HG03280 (cell line): ENCODE measurements around the gene SART1.
"Not testable (repeated sequence)": the region's sequence is repeated elsewhere in the genome, so short reads cannot be mapped to it uniquely, and the experiment has no call there.

Source experiments
- ATAC-seq: cut with Tn5 transposase; IDR thresholded peaks from one replicate; pipeline ENCODE4 v1.9.1; 2021; ENCODE audit warnings: mild to moderate bottlenecking, moderate library complexity; ENCODE audit not compliant: unreplicated experiment

SART1 gene

DNA sequence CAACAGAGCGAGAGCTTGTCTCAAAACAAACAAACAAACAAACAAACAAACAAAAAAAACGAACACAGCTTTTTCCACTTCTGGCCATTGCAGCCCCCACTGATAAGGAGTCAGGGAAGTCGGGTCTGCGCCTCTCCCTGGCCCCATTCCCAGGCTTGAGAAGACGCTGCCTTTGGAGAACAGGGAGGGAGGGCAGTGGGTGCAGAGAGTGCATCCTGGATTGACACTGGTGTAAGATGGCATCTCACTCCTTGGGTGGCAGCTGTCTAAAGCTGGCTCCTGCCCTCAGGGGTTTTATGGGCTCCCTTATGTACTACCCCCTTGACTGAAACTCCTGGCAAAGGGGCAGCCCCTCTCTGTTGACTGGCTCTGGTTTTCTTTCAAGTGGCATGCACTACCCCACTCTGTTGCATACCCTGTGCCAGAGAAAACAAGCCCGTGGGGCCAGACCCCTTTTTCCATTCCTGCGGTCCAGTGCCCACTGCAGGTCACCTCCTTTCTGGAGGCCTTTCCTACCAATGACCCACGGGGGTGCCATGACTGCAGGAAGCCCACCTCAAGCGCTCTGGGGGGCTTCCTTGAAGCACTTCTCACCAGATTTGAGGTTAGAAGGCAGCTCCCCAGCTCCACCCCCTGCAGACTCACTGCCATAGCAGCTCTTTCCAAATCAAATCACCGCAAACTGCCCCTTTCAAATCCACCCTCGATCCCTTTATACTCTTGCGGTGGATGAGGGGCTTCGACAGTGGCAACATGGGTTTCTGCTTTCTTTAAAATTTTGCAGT, 29.6 kb upstream of the SART1 start:
- ATAC-seq: no peak

DNA sequence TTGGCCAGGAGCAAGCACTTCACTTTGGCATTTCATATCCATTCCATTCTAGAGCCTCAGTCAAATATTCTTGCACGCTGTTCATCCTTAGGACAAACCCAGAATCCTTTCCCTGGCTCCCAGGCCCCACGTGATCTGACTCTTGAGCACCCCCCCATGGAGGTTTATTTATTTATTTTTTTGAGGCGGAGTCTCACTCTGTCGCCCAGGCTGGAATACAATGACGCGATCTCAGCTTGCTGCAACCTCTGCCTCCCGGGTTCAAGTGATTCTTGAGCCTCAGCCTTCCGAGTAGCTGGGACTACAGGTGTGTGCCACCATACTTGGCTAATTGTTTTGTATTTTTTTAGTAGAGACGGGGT, 29.0 kb upstream of the SART1 start:
- ATAC-seq: no peak

DNA sequence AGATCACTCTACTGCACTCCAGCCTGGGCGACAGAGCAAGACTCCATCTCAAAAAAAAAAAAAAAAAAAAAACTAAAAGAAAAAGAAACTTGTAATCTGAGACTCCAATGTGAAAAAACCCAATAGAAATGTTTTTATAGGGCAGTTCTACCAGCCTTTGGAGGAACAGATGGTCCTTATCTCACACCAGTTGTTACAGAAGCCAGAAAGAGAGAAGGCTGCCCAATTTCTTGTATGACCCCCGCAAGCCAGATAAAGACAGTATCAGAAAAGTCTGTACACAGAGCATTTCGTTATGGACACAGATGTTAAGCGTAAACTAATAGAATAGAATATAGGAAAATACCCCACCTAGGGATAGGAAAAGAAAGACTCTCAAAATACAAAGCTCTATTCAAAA, 27.5 kb upstream of the SART1 start:
- no peak for ATAC-seq

DNA sequence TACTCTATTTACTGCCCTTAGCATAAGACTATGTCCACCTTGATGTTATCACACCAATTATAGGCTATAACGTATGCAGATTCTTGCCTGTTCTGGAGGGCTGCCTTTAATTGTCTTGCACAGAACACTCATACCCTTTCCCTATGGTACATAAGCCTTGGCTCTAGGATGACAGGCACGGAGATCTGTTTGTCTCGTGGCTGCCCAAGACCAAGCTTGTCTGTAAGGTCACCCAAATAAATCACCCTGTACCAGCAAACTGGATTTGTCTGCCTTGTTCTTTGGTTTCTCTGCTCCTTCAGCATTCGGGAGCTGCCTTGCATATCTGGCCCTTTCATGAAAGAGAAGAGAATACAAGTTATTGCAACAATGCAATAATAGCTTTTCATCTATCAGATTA, 23.8 kb upstream of the SART1 start:
- ATAC-seq: no peak

DNA sequence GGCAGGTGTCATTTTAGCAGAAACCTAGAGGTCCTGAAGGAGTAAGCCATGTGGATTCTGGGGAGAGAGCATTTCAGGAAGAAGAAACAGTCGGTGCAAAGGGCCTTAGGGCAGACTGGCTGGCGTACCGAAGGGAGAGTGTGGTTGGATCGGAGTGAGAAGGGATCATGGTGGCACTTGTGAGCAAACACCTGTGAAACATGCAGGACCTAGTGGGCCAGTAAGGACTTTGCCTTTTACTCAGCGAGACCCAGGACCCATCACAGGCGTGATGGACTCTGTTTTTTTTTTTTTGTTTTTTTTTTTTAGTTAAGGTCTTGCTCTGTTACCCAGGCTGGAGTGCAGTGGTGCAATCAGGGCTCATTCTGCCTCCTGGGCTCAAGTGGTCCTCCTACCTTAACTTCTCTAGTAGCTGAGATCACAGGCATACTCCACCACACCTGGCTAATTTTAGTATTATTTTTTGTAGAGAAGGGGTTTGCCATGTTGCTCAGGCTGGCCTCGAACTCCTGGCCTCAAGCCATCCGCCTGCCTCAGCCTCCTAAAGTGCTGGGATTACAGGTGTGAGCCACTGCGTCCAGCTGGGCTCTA, 19.7 kb upstream of the SART1 start:
- ATAC-seq: no peak

DNA sequence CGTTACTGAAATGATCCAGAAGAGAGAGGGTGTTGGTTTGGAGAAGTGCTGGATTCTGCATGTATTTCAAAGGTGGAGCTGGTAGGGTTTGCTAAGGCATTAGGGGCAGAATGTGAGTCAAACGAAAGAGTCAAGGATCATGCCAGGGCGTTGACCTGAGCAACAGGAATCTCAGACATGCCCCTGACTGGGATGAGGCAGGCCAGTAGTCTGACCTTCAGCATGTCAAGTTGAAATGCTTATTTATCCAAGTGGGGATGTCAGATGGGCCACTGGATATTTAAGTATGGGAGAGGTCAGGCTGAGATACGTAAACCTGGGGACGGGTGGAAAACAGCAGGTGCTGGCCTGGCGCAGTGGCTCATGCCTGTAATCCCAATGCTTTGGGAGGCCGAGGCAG, 19.0 kb upstream of the SART1 start:
- no peak for ATAC-seq

DNA sequence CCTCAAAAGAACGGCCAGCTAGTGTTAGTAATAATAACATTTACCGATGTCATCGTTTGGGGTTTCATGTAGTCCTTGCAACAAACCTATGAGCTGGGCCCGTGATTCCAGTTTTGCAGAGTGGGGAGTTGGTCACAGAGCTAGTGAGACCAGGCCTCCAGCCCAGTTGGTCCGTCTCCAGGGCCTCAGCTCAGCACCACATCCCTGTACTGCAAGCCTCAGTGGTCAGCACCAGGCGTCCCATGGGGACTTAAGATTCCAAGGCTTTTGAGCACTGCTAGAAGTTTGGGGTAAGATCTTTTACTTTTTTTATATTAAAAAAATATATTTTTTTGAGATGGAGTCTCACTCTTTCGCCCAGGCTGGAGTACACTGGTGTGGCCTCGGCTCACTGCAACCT, 17.3 kb upstream of the SART1 start:
- ATAC-seq: no peak

DNA sequence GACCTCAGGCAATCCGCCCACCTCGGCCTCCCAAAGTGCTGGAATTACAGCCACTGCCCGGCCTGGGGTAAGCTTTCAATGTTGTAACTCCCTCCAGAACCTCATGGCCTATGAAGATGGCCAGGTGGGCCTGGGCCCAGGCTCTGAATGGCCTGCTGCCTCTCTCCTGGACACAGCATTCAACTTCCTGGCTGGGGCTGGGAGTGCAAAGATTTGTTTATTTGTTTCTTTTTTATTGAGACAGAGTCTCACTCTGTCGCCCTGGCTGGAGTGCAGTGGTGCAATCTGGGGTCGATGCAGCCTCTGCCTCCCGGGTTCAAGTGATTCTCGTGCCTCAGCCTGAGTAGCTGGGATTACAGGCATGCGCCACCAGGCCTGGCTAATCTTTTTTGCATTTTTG, 16.8 kb upstream of the SART1 start:
- ATAC-seq: no peak

DNA sequence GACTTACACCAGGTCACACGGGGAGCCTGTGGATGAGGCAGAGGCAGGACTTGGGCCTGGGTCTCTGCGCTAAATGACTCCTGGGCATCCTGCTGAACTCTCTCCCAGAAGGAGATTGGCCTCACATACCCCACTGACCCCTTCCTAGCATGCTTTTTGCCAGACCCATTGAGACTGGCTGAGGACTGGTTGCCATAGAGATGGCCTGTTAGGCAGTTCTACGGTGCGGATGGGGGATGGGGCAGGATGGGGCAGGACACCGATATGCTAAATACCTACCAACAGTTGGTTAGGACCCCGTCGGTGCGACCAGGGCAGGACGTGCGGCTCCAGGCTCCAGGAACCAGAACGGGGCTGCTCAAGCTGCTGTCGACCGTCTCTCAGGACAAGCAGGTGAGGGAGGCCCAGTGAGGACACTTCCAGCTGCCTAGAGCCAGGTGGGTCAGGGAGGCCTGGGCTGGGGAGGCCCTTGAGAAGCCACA, 16.1 kb upstream of the SART1 start, which contains the start of gene TSGA10IP:
Gene TSGA10IP (plus strand): TSS at position 51 of the 482 bp plus-strand sequence. CDS start 196 bp downstream, at position 247.
- ATAC-seq: no peak

DNA sequence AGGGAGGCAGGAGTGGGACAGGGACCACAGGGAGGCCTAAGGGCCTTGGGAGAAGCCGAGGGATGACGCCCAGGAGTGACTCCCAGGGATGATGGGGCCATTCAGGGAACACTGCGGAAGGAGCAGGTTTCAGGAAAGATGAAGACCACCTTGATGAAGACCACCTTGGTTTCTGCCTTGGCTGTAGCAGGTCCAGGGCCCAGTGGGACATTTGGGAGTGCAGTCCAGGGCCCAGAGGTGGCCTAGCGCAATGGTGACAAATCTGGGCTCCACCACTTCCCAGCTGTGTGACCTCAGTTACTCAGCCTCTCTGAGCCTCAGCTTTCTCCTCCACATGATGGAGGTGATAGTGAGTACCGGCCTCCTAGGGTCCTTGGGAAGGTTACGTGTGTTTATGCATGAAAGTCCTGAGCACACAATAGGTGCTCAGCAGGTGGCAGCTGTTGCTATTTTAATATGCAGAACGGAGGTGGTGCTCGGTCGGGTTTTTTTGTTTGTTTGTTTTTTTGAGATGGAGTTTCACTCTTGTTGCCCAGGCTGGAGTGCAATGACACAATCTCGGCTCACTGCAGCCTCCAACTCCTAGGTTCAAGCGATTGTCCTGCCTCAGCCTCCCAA, 15.5 kb upstream of the SART1 start:
- no peak for ATAC-seq

DNA sequence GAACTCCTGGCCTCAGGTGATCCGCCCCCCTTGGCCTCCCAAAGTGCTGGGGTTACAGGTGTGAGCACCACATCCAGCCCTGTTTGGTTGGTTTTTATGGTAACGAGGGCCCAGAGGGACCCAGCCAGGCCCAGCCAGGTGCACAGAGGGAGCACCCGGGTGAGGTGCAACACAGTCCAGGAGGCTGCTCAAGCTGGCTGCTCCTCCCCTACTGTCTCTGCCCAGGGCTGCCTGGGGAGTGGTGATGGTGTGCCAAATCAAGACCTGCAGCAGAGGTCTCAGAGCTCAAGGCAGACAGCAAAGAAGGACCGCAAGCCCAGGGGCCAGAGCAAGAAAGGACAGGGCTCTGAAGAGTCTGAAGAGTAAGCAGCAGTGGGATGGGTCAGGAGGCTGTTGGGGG, 14.9 kb upstream of the SART1 start:
- no peak for ATAC-seq

DNA sequence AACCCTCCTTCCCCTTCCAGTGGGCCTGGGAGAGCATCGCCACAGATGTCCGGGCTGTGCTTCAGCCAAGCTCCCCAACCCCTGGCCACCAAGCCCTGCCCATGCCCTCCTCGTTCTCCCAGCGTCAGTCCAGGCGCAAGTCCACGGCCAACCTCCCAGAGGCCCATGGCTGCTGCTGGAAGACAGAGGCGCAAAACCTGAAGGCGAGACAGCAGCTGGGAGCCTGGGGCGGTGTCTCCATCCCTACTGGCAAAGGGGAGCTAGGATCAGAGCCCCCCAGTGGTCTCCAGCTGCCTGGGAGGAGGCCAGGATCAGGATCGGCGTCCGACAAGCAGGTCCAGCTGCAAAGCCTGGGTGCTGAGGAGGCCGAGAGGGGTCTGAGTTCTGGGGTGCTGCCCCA, 14.4 kb upstream of the SART1 start:
- ATAC-seq: no peak

DNA sequence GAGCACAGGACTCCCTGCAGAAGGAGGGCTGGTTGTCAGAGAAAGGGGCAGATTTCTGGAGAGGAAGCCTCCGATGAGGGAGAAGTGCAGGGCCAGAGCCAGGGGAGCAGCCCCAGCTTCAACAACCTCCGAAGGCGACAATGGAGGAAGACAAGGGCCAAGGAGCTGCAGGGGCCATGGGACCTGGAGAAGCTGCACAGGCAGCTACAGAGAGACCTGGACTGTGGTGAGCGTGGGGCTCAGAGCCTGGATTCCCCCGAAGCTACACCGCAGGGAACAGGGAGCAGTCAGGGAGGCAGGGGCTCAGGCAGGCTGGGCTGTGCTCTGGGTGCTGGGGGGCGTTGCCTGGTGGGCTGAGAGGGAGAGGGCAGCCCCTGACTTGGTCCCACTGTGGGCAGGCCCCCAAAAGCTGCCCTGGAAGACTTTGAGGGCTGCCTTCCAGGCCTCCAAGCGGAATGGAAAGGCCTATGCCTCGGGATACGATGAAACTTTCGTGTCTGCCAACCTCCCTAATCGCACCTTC, 13.9 kb upstream of the SART1 start:
- ATAC-seq: no peak

DNA sequence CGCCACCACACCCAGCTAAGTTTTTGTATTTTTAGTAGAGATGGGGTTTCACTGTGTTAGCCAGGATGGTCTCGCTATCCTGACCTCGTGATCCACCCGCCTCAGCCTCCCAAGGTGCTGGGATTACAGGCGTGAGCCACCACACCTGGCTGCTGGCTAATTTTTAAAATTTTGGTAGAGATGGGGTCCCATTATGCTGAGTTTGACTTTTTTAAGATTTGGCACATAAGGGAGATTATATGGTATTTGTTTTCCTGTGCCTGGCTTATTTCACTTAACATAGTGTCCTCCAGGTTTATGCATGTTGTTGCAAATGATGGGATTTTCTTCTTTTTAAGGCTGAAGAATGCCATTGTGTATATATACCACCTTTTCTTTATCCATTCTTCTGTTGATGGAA, 10.8 kb upstream of the SART1 start:
- not testable (repeated sequence) for ATAC-seq

DNA sequence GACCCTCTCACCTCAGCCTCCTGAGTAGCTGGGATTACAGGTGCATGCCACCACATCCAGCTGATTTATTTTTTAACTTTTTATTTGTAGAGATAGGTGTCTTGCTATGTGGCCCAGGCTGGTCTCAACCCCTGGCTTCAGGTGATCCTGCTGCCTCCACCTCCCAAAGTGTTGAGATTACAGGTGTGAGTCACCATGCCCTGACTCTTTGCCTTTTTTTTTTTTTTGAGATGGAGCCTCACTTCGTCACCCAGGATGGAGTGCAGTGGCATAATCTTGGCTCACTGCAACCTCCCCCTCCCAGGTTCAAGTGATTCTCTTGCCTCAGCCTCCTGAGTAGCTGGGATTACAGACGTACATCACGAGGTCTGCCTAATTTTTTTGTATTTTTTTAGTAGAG, 9.9 kb upstream of the SART1 start:
- not testable (repeated sequence) for ATAC-seq

DNA sequence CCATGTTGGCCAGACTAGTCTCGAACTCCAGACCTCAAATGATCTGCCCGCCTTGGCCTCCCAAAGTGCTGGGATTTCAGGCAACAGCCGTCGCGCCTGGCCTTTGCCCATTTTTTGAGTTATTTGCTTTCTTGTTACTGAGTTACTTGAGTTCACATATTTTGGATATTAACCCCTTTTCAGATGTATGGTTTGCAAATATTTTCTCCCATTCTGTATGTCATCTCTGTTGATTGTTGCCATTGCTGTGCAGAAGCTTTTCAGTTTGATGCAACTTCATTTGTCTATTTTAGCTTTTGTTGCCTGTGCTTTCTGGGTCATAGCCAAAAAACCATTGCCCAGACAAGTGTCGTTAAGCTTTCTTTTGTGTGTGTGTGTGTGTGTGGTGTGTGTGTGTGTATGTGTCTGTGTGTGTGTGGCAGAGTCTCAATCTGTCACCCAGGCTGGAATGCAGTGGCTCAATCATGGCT, 9.4 kb upstream of the SART1 start:
- ATAC-seq: no peak

DNA sequence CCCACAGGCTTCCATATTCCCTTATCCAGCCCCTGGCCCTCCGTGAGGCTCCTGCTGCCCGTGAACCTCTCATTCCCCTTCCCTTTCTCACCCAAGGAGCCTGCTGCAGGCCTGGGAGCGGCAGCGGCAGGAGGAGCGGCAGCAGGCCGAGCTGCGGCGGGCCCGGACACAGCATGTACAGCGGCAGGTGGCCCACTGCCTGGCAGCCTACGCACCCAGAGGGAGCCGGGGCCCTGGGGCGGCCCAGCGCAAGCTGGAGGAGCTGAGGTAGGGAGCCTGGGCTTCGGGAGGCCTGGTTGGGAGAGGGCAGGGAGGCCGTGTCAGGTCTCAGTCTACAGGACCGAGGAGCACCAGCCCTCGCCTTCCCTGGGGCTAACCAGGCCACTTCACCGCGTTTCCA, 8.1 kb upstream of the SART1 start:
- no peak for ATAC-seq

DNA sequence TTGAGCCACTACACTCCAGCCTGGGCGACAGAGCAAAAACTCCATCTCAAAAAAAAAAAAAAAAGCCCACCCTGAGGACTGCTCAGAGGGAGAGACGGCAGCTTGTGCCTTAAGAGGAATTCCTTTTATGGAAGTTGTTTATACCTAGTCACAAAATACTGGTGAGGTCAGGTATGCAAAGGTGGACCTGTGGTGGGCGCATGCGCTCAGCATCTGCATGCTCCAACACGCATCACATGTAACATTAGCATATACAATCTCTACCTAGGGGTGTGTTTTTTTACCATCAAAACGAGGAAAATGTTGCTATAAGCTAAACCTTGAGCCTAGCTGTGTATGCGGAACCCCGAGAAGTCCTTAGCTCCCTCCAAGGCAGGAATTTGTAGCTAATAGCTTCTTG, 6.8 kb upstream of the SART1 start:
- ATAC-seq: no peak

DNA sequence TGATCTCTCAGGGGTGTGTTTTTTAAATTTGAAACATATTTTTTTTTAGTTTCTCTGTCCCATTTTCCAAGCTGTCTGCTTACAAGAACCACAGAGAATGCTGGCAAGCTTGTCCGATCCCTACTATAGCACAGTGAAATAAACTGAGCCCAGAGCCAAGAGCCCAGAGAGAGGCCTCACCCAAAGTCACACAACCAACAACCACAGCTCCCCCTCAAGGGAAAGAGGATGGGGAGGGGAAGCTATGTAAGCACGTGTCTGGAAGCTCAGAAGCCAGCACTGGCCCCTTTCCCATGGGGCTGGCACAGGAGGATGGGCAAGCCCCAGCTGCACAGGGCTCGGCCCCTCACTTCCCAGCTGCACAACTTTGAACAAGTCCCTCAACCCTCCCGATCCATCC, 3.2 kb upstream of the SART1 start:
- no peak for ATAC-seq

DNA sequence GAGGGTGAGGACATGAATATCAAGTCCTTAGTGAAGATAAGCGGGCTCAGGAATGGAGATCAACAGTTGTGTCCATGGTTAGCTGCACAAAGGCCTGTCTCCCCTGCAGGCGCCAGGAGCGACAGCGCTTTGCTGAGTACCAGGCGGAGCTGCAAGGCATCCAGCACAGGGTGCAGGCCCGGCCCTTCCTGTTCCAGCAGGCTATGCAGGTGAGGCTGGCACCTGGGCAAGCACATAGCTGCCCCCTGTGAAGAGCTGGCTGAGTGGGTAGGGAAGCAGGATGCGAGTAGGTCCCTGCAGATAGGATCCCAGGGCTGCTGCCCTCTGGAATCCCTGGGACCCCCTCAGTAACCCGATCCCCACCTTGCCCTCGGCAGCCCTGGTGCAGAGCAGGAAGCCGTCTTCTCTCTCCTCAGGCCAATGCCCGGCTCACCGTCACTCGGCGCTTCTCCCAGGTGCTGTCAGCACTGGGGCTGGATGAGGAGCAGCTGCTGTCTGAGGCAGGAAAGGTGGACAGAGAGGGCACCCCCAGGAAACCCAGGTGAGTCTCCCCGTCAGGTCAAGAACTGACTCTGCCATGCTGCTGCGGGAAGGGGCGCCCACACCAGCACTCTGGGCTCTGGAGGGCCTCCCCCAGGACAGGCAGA, 2.6 kb upstream of the SART1 start:
- no peak for ATAC-seq

DNA sequence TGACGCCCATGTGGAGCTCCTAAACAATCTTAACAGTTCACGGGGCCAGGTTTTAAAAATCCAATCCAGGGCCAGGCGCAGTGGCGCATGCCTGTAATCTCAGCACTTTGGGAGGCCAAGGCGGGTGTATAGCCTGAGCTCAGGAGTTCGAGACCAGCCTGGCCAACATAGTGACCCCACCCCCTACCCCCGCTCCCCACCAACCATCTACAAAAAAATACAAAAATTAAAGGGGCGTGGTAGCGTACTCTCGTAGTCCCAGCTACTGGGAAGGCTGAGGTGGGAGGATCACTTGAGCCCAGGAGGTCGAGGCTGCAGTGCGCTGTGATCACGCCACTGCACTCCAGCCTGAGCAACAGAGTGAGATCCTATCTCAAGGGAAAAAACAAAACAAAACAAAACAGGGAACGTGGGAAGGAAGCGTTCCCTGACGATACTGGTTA, 689 bp upstream of the SART1 start:
- ATAC-seq: no peak
